H1 (cell line): Measurements from ENCODE around the gene GNAS. TPM values are rescaled to one million over a fixed set of nuclear protein-coding genes. Genes with fewer than 3 reads are reported as not detected.

Experiments
- CTCF ChIA-PET: fragments of 300-600 bp; sonication (Branson Sonifier 250); formaldehyde crosslinking; loops from one replicate; lab custom pipeline; 2021; ENCODE audit not compliant: partially characterized antibody; lab: Charles Lee
- POLR2A ChIA-PET: fragments of 300-600 bp; sonication (Branson Sonifier 250); formaldehyde crosslinking; loops from one replicate; lab custom pipeline; 2021; ENCODE audit warnings: inconsistent platforms; ENCODE audit not compliant: partially characterized antibody; lab: Charles Lee
- DNase-seq, 2 experiments: peaks; one replicate each; pipeline versions ENCODE4 v3.0.0 to v3.0.0-alpha.2; 2010 to 2022; ENCODE audit warnings: low spot score in 2 of 2, low read depth in 1 of 2, mixed read lengths in 1 of 2
- FAIRE-seq: peaks from 2 replicates; lab custom pipeline; 2011; peaks lifted over from hg19 to GRCh38; lab: Jason Lieb, UNC
- H2AFZ ChIP-seq: 2 replicates; pipeline ENCODE4 v1.8.1; 2012; ENCODE audit warnings: low read length, inconsistent platforms
- H2AK5ac ChIP-seq: 2 replicates; pipeline ENCODE4 v1.6.1; 2013; ENCODE audit warnings: low read depth, low read length
- H2BK120ac ChIP-seq: replicated peaks from 2 replicates; pipeline ENCODE3; 2013; ENCODE audit warnings: low read depth, low read length, inconsistent platforms
- H2BK12ac ChIP-seq: 2 replicates; pipeline ENCODE4 v1.6.1; 2013; ENCODE audit warnings: low read depth, low read length
- H2BK15ac ChIP-seq: 2 replicates; pipeline ENCODE4 v1.6.1; 2013; ENCODE audit warnings: low read length
- H2BK20ac ChIP-seq: 2 replicates; pipeline ENCODE4 v1.6.1; 2013; ENCODE audit warnings: low read length
- H2BK5ac ChIP-seq: 2 replicates; pipeline ENCODE4 v1.6.1; 2013; ENCODE audit warnings: low read depth, low read length
- H3K14ac ChIP-seq: 2 replicates; pipeline ENCODE4 v1.6.1; 2013; ENCODE audit warnings: inconsistent platforms; ENCODE audit not compliant: insufficient read length
- H3K18ac ChIP-seq: 2 replicates; pipeline ENCODE4 v1.6.1; 2013; ENCODE audit warnings: low read length; ENCODE audit errors: extremely low read depth
- H3K23ac ChIP-seq: 2 replicates; pipeline ENCODE4 v1.6.1; 2013; ENCODE audit warnings: inconsistent platforms; ENCODE audit not compliant: insufficient read length
- H3K23me2 ChIP-seq: 2 replicates; pipeline ENCODE4 v1.6.1; 2013; ENCODE audit warnings: low read depth, low read length
- H3K27ac ChIP-seq: 2 replicates; pipeline ENCODE4 v1.6.1; 2011; ENCODE audit warnings: low read depth, low read length, inconsistent platforms
- H3K27me3 ChIP-seq, 4 experiments: replicated peaks in 1 of 4; 1 replicate in 1 of 4; 2 replicates in 3 of 4; pipeline versions ENCODE4 v1.6.1 to v1.8.1; 2011 to 2013; ENCODE audit warnings: low read length in 3 of 4, mild to moderate bottlenecking in 3 of 4, inconsistent platforms in 2 of 4, mixed read lengths in 2 of 4, moderate library complexity in 1 of 4; ENCODE audit not compliant: control insufficient read depth in 3 of 4, insufficient read depth in 3 of 4; ENCODE audit errors: extremely low read depth in 1 of 4
- H3K36me3 ChIP-seq, 4 experiments: 2 replicates each; pipeline versions ENCODE4 v1.6.1 to v1.8.1; 2011 to 2013; ENCODE audit warnings: mild to moderate bottlenecking in 4 of 4, low read length in 3 of 4, moderate library complexity in 2 of 4, control low read depth in 1 of 4, inconsistent platforms in 1 of 4; ENCODE audit not compliant: insufficient read depth in 4 of 4, control insufficient read depth in 2 of 4
- H3K4ac ChIP-seq: replicated peaks from 2 replicates; pipeline ENCODE3; 2013; ENCODE audit warnings: low read length, low read depth, mixed read lengths, inconsistent platforms; ENCODE audit not compliant: insufficient read length
- H3K4me1 ChIP-seq, 4 experiments: replicated peaks in 1 of 4; 1 replicate in 1 of 4; 2 replicates in 3 of 4; pipeline versions ENCODE4 v1.6.1 to v1.8.1; 2011 to 2013; ENCODE audit warnings: low read length in 3 of 4, inconsistent platforms in 2 of 4, mixed read lengths in 1 of 4; ENCODE audit not compliant: insufficient read depth in 4 of 4, control insufficient read depth in 3 of 4
- H3K4me2 ChIP-seq, 2 experiments: 2 replicates each; pipeline versions ENCODE4 v1.6.1 to v1.8.1; 2011 to 2013; ENCODE audit warnings: low read depth in 2 of 2, low read length in 2 of 2, control low read depth in 1 of 2, inconsistent platforms in 1 of 2, mild to moderate bottlenecking in 1 of 2; ENCODE audit not compliant: insufficient read depth in 1 of 2
- H3K4me3 ChIP-seq, 4 experiments: fragments of 200-600, 300-600 bp in 1 of 4; sonication (generic), shearing (Covaris generic), sonication (Bioruptor Twin) in 1 of 4; 2 replicates each; pipeline versions ENCODE4 v1.5.1 to v1.8.1; 2011 to 2016; ENCODE audit warnings: low read length in 4 of 4, low read depth in 3 of 4, control low read depth in 2 of 4, inconsistent platforms in 2 of 4, mild to moderate bottlenecking in 2 of 4, mixed read lengths in 1 of 4, moderate library complexity in 1 of 4; ENCODE audit not compliant: insufficient read depth in 2 of 4; ENCODE audit errors: extremely low read depth in 1 of 4
- H3K56ac ChIP-seq: replicated peaks from 2 replicates; pipeline ENCODE3; 2013; ENCODE audit warnings: low read depth, mild to moderate bottlenecking, mixed read lengths, low read length, inconsistent platforms; ENCODE audit not compliant: insufficient read length
- H3K79me1 ChIP-seq: 2 replicates; pipeline ENCODE4 v1.6.1; 2013; ENCODE audit warnings: low read depth, low read length, control low read depth
- H3K79me2 ChIP-seq, 2 experiments: 2 replicates each; pipeline versions ENCODE4 v1.6.1 to v1.8.1; 2012 to 2013; ENCODE audit warnings: low read length in 2 of 2, mild to moderate bottlenecking in 2 of 2, inconsistent platforms in 1 of 2; ENCODE audit not compliant: insufficient read depth in 2 of 2, control insufficient read depth in 1 of 2
- H3K9ac ChIP-seq, 4 experiments: replicated peaks in 1 of 4; 1 replicate in 1 of 4; 2 replicates in 3 of 4; pipeline versions ENCODE4 v1.6.1 to v1.8.1; 2011 to 2013; ENCODE audit warnings: low read depth in 3 of 4, low read length in 3 of 4, control low read depth in 2 of 4, mild to moderate bottlenecking in 2 of 4, moderate library complexity in 2 of 4, inconsistent platforms in 1 of 4; ENCODE audit errors: extremely low read depth in 1 of 4
- H3K9me3 ChIP-seq, 2 experiments: 2 replicates each; pipeline versions ENCODE4 v1.6.1 to v1.8.1; 2012 to 2013; ENCODE audit warnings: mild to moderate bottlenecking in 2 of 2, moderate library complexity in 2 of 2, control low read depth in 1 of 2, inconsistent platforms in 1 of 2, low read depth in 1 of 2, low read length in 1 of 2, mixed read lengths in 1 of 2; ENCODE audit not compliant: insufficient read depth in 2 of 2
- H4K20me1 ChIP-seq, 2 experiments: replicated peaks in 1 of 2; 2 replicates each; pipeline versions ENCODE3 to v1.8.1; 2011 to 2013; ENCODE audit warnings: inconsistent platforms in 2 of 2, low read length in 2 of 2, mild to moderate bottlenecking in 1 of 2; ENCODE audit not compliant: insufficient read depth in 2 of 2, control insufficient read depth in 1 of 2
- H4K5ac ChIP-seq: 2 replicates; pipeline ENCODE4 v1.6.1; 2013; ENCODE audit warnings: low read length, low read depth, mixed read lengths, inconsistent platforms; ENCODE audit not compliant: insufficient read length
- H4K8ac ChIP-seq: 2 replicates; pipeline ENCODE4 v1.8.0; 2013; ENCODE audit warnings: mild to moderate bottlenecking, moderate library complexity, low read length, inconsistent platforms; ENCODE audit not compliant: insufficient read depth; ENCODE audit errors: extremely low read depth
- H4K91ac ChIP-seq: replicated peaks from 2 replicates; pipeline ENCODE3; 2013; ENCODE audit warnings: low read length, mixed read lengths, inconsistent platforms; ENCODE audit not compliant: insufficient read length
- POLR2A ChIP-seq, 2 experiments: IDR thresholded peaks; 1 replicate in 1 of 2; 2 replicates in 1 of 2; pipeline ENCODE4 v1.6.1; 2011; ENCODE audit warnings: low read depth in 2 of 2, low read length in 2 of 2, mild to moderate bottlenecking in 2 of 2; ENCODE audit errors: control extremely low read depth in 1 of 2
- ZNF274 ChIP-seq: IDR thresholded peaks from 2 replicates; pipeline ENCODE4 v1.7.0; 2012; ENCODE audit warnings: low read length, borderline replicate concordance; ENCODE audit errors: extremely low read depth
- WGBS, 2 experiments: shearing (Covaris generic) in 1 of 2; methylation state at CpG; one replicate each; pipeline versions ENCODE4 v1.1.6 to v1.1.7; 2013 to 2015; ENCODE audit warnings: low lambda C conversion rate in 2 of 2, mixed read lengths in 2 of 2, inconsistent platforms in 1 of 2, low coverage in 1 of 2, missing lambda C conversion rate in 1 of 2; ENCODE audit not compliant: insufficient replicate concordance in 2 of 2, insufficient coverage in 1 of 2, insufficient read length in 1 of 2; ENCODE audit errors: extremely low coverage in 1 of 2, missing lambda C conversion rate in 1 of 2; 5-methylcytosine and 5-hydroxymethylcytosine counted together
- polyA plus RNA-seq, 7 experiments: library from polyadenylated mRNA; depleted of rRNA in 3 of 7; stranded (reverse) in 5 of 7; unstranded in 2 of 7; fragments of >200 nt in 5 of 7; fragments of 200-250 nt in 2 of 7; gene quantifications; 1 replicate in 5 of 7; 2 replicates in 1 of 7; 4 replicates in 1 of 7; pipeline versions ENCODE4 v1.2.1 to v1.2.3, GENCODE V29; 2011 to 2013; ENCODE audit warnings: missing spikeins in 2 of 7, mixed read lengths in 2 of 7
- total RNA-seq: library from RNA; stranded (reverse); fragmentation: NEBNext Ultra II Directional; extraction: Animal tissue kit (Norgen Biotek cat#: 25700); gene quantifications from 2 replicates; pipeline ENCODE4 v1.2.1, GENCODE V29; 2021

The GNAS gene
- total and polyA plus RNA-seq, 2 of the 8 experiments (the other 6 are each of a cell fraction or from before 2014, with no cell fraction given) = 989 to 1,613 TPM

DNA sequence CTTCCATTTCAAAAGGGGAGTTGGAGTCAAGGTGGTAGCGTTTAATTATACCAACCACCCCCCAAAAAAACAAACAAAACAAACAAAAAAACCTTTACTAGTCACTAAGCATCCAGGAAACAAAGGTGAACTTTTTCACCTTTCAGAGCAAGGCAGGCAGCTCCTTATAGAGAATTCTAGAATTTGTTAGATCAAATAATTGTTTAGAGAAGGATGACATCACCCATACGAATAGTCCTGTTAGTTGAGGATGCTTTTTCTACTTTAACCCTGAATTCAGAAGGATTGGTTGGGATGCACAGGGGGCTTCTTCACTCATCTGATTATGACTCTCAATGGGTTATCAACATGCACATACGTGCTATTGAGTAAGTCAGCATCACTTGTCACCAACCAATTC lies 44.3 kb downstream of the GNAS start:
- FAIRE-seq (no peak), DNase-seq (no peak)
- H3K56ac ChIP-seq = no peak overlapping the region
- no peaks in the 10 kb centered on the region for H3K27me3 ChIP-seq
- peaks cover 13 to 38% (median 30%) of the 10 kb centered on the region in 4 experiments for H3K4me1 ChIP-seq
- H3K23me2 ChIP-seq = no peaks in the 10 kb centered on the region; the same call in 1 of the 2 replicates
- no peak overlapping the region for H3K23ac ChIP-seq
- H2BK20ac ChIP-seq = no peak overlapping the region
- peaks cover 2 to 29% (median 4%) of the 10 kb centered on the region in 4 experiments; a peak in 4 of 8 replicates for H3K36me3 ChIP-seq
- H2AK5ac ChIP-seq = no peak overlapping the region
- H2AFZ ChIP-seq = no peak overlapping the region
- H4K8ac ChIP-seq = no peak overlapping the region
- H3K9me3 ChIP-seq = no peaks in the 10 kb centered on the region
- TF ChIP-seq POLR2A (IDR thresholded peaks at IDR 0.05; ENCODE audit: control extremely low read depth in 1 of 2, low read depth in 2 of 2, low read length in 2 of 2) (peak in 1 of 2 experiments; percentile 41; a peak in 1 of 3 replicates), ZNF274 (no peak)
- H4K91ac ChIP-seq = no peak overlapping the region
- no peak overlapping the region for H3K18ac ChIP-seq
- no peak overlapping the region for H2BK12ac ChIP-seq
- no peak overlapping the region for H4K5ac ChIP-seq
- peak overlapping the region in 1 of 2 experiments; percentile 62; a peak in 2 of 4 replicates for H3K4me2 ChIP-seq
- no peak overlapping the region for H2BK120ac ChIP-seq
- H3K79me1 ChIP-seq = peaks cover 5% of the 10 kb centered on the region; the same call in 1 of the 2 replicates
- no peak overlapping the region for H3K14ac ChIP-seq
- H4K20me1 ChIP-seq = peaks cover 12 to 35% of the 10 kb centered on the region in 2 experiments
- H3K9ac ChIP-seq = no peak overlapping the region
- no peak overlapping the region for H2BK15ac ChIP-seq
- H3K4ac ChIP-seq = no peak overlapping the region
- CTCF ChIA-PET = interaction anchor here (1.1 kb wide), 1 partner anchor 11 kb away, joined by 3 read pairs; no protein-coding TSS in a partner anchor
- no peak overlapping the region for H3K4me3 ChIP-seq
- H2BK5ac ChIP-seq = no peak overlapping the region
- peaks cover 14 to 94% of the 10 kb centered on the region in 2 experiments; a peak in 3 of 4 replicates for H3K79me2 ChIP-seq
- POLR2A ChIA-PET = interaction anchor here (0.6 to 3.2 kb wide), 4 partner anchors 10 to 135 kb away, joined by 3 to 11 read pairs (median 4); no protein-coding TSS in a partner anchor
- H3K27ac ChIP-seq = no peak overlapping the region
- 74% methylated on average over 3 of the region's 3 CpGs; no CpG with 5 or more reads in 1 of the 2 experiments for WGBS, 2 experiments
